Adipocyte (in vitro differentiated cells): ENCODE data around the gene WDFY3.
A peak's percentile ranks its signal among the peaks of the same experiment; 100 is the strongest.

ENCODE experiments used
- DNase-seq: peaks from one replicate; pipeline ENCODE4 v3.0.0-alpha.2; 2015; ENCODE audit warnings: low read depth
- H3K27me3 ChIP-seq: replicated peaks from 2 replicates; pipeline ENCODE4 v1.7.0; 2013; ENCODE audit warnings: mild to moderate bottlenecking, low read length, moderate library complexity; ENCODE audit not compliant: control insufficient read depth, insufficient read depth
- H3K36me3 ChIP-seq: 2 replicates; pipeline ENCODE4 v1.7.0; 2013; ENCODE audit warnings: low read length, mild to moderate bottlenecking, moderate library complexity; ENCODE audit not compliant: control insufficient read depth, insufficient read depth, severe bottlenecking
- H3K4me1 ChIP-seq: 2 replicates; pipeline ENCODE4 v1.7.0; 2013; ENCODE audit warnings: mild to moderate bottlenecking, low read length, moderate library complexity; ENCODE audit not compliant: control insufficient read depth, insufficient read depth
- H3K4me3 ChIP-seq: 2 replicates; pipeline ENCODE4 v1.7.0; 2013; ENCODE audit warnings: mild to moderate bottlenecking, low read length, moderate library complexity
- H3K9ac ChIP-seq: 2 replicates; pipeline ENCODE4 v1.7.0; 2013; ENCODE audit warnings: mild to moderate bottlenecking, low read length, moderate library complexity
- H3K9me3 ChIP-seq: 2 replicates; pipeline ENCODE4 v1.7.0; 2013; ENCODE audit warnings: mild to moderate bottlenecking, low read length, moderate library complexity; ENCODE audit not compliant: control insufficient read depth

The WDFY3 gene

DNA sequence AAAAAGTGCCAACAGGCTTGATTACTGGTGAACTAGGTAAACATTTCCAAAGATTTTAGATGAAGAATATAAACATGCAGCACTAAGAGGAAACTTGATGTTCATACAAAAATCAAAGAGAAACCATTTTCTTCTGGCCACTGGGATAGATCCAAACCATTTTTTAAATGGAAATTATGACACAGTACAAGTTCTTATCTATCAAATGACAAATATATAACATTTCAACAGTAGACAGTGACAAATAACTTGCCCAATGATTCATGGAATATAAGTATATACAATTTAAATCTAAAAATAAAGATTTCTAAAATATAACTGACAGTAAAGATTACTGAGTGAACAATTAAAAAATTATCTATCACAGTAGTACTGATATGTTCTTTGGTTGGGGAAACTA is 232.5 kb downstream of the WDFY3 start:
- Histone ChIP-seq H3K9me3 (no peaks in the 10 kb centered on the region), H3K4me3 (no peak overlapping the region), H3K27me3 (no peaks in the 10 kb centered on the region), H3K4me1 (no peaks in the 10 kb centered on the region), H3K36me3 (peaks cover 85% of the 10 kb centered on the region), H3K9ac (no peak overlapping the region)
- DNase-seq: no peak

DNA sequence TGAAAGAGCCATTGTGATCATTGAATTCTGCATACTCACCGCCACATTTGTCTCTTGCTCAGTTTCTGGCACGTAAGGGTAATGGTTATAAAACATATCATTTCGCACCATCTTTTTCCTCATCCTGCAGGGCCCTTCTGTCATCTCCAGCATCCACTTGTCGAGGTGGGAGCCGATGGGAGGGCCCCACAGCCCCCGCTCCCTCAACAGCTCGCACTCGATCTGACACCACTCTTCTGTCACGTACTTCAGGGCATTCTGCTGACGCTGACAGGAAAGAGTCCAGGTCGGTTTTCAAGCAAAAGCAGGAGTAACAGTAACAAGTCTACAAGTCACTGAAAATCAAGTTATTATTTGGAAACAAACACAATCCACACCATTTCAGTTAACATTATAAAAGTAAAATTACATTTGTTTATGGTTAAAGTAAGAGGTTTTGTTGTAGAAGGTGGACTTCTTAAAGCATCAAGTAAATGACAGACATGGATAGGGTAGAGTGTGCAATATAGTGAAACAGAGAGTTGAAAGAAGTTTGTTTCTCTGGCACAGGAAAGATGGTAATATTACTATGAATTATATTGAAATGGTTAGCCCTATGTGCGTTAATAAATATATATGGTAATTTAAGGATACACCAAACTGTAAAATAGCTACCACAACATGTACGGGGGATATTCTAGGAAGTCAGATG is 233.0 kb downstream of the WDFY3 start:
- H3K9me3 ChIP-seq: no peaks in the 10 kb centered on the region

DNA sequence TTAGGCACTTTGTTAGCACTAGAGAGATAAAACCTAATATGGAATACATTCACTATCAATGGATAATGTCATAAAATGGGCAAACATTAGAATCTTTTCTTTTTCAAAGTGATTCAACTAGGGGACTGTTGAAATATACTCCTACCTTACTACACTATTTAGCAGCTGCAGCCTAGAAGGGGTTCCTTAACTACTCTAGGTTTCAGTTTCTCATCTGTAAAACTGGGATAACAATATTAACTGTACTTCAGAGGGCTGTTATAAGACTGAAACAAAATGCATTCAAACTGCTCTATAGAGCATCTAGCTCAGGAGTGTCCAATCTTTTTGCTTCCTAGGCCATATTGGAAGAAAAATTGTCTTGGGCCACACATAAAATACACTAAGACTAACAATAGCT is 236.1 kb downstream of the WDFY3 start:
- Histone ChIP-seq H3K36me3 (peaks cover 52% of the 10 kb centered on the region), H3K9me3 (no peaks in the 10 kb centered on the region), H3K9ac (no peak overlapping the region), H3K27me3 (no peaks in the 10 kb centered on the region), H3K4me1 (peaks cover 5% of the 10 kb centered on the region), H3K4me3 (no peak overlapping the region)
- no peak for DNase-seq

More for the DNA sequence above, 233.0 kb downstream of the WDFY3 start:
- H3K36me3 ChIP-seq: peaks cover 80% of the 10 kb centered on the region
- H3K27me3 ChIP-seq: no peaks in the 10 kb centered on the region
- no peak overlapping the region for H3K4me3 ChIP-seq
- H3K4me1 ChIP-seq: no peaks in the 10 kb centered on the region
- no peak overlapping the region for H3K9ac ChIP-seq
- DNase-seq: no peak

DNA sequence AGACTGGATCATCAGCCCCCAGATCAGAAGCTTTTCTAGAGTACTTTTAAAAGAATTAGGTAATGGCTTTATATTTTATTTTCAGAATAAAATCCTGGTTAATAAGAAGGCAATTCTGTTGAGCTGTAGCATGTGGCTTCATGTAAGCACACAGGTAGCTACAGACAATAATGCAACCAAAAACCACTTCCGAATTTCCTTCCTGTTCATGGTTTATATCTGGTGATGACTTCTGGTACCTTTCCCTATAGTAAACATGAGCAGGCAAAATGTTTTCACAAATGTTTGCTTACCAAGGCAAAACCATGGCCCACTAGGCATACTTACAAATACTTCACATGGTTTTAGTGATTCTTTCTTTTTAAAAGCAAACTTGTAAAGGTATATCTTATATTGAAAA is 239.0 kb downstream of the WDFY3 start:
- Histone ChIP-seq H3K4me3 (no peak overlapping the region), H3K9ac (no peak overlapping the region), H3K36me3 (peaks cover 50% of the 10 kb centered on the region), H3K4me1 (peaks cover 5% of the 10 kb centered on the region), H3K27me3 (no peaks in the 10 kb centered on the region), H3K9me3 (no peaks in the 10 kb centered on the region)
- DNase-seq: no peak

DNA sequence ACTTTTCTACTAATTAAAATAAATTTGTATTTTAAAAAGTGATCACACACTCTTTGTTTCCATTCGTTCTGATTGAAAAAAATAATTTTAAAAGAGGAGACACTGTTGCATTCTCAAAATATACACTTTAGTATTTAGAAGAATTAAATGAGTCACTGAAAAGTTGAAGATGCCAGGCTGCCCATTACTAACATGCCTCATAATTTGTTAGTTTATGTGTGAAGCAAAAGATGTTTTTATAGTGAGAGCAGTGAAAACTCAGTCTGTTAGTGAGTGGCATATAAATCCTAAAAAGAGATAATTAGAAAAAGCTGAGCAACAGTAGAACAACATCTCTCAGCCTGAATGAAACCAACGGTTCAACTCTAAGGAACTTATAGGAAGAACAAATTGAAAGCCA is 240.1 kb downstream of the WDFY3 start:
- Histone ChIP-seq H3K4me1 (peaks cover 5% of the 10 kb centered on the region), H3K4me3 (no peak overlapping the region), H3K9ac (no peak overlapping the region), H3K36me3 (peaks cover 50% of the 10 kb centered on the region), H3K9me3 (no peaks in the 10 kb centered on the region), H3K27me3 (no peaks in the 10 kb centered on the region)
- DNase-seq: peak; percentile 43

DNA sequence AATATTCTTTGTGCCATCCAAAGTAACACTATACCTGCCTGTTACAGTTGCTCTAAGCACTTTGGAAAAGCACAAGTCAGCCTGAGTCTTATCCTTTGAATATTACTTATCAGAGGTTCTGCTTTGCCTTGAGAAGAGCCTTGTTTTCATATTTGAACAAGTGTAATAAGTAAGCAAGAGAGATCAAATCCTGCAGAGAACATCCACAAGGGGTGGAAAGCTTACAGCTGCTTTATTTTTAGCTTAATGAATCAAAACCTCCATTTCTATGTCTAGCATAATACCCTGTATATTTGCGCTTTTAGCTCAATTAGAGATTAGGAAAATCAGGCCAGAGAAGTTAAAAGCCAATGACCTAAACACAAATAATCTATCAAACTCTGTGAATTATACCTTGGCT is 243.8 kb downstream of the WDFY3 start:
- H3K9ac ChIP-seq: no peak overlapping the region
- peaks cover 55% of the 10 kb centered on the region for H3K36me3 ChIP-seq
- H3K9me3 ChIP-seq: no peaks in the 10 kb centered on the region
- H3K27me3 ChIP-seq: no peaks in the 10 kb centered on the region
- DNase-seq: no peak
- no peak overlapping the region for H3K4me3 ChIP-seq
- peaks cover 22% of the 10 kb centered on the region for H3K4me1 ChIP-seq

DNA sequence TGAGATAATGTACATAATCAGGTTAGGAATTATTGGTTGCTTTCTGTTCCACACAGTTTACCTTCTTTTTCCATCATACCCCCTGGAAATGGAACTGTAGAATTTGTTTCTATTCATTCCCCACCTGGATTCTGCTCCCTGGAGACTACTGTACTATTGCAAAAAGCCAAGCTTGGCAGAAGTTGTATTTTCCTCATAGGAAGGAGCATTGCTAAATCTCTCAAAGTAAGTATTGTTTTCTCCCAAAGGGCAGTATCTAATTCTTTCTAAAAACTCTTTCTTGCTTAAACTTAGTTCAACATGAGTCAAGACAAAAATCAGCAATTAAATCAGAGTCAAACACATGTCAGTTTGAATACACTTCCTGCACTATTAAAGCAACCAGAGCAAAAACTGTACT is 247.4 kb downstream of the WDFY3 start:
- Histone ChIP-seq H3K27me3 (no peaks in the 10 kb centered on the region), H3K36me3 (peaks cover 56% of the 10 kb centered on the region), H3K9me3 (no peaks in the 10 kb centered on the region), H3K9ac (no peak overlapping the region), H3K4me1 (peaks cover 17% of the 10 kb centered on the region), H3K4me3 (no peak overlapping the region)
- DNase-seq: peak; percentile 90

DNA sequence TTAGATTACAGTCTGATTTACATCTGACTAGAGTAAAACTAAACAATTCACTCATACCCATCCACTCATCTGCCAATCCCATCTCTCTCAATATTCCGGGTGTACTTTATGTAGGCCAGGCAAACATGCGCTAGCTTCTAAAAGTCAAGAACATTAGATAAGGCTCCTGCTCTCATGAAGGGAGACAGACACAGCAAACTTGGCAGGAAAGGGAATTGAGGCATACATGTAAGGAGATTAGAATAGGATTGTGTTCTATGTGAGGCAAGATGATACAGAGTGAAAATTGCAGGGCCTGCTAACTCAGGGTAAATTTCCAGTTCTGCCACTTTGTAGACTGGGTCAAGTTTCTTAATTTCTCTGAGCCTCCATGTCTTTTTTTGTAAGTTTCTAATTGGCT is 247.8 kb downstream of the WDFY3 start:
- Histone ChIP-seq H3K9me3 (no peaks in the 10 kb centered on the region), H3K36me3 (peaks cover 55% of the 10 kb centered on the region), H3K4me3 (no peak overlapping the region), H3K4me1 (peaks cover 17% of the 10 kb centered on the region), H3K9ac (no peak overlapping the region), H3K27me3 (no peaks in the 10 kb centered on the region)
- peak; percentile 63 for DNase-seq

DNA sequence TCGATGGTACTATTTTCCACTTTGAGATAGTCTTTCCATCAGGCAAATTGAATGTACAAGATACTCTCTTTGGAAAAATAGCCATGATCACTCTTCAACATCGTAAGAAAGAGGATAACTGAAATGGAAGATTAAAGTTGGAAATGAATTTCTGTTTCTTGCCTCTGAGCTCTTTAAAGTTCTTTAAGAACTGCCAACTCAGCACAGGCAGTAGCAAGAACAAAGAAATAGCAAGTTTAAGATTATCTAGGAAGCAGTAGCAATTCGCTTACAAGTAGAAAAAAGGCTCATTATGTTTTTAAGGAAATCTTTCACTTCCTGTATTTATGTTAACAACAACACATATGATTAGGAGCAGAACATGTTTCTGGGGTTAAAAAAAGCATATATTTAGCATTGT is 255.9 kb downstream of the WDFY3 start:
- Histone ChIP-seq H3K4me1 (no peaks in the 10 kb centered on the region), H3K9me3 (no peaks in the 10 kb centered on the region), H3K36me3 (peaks cover 96% of the 10 kb centered on the region), H3K9ac (no peak overlapping the region), H3K27me3 (no peaks in the 10 kb centered on the region), H3K4me3 (no peak overlapping the region)
- no peak for DNase-seq

DNA sequence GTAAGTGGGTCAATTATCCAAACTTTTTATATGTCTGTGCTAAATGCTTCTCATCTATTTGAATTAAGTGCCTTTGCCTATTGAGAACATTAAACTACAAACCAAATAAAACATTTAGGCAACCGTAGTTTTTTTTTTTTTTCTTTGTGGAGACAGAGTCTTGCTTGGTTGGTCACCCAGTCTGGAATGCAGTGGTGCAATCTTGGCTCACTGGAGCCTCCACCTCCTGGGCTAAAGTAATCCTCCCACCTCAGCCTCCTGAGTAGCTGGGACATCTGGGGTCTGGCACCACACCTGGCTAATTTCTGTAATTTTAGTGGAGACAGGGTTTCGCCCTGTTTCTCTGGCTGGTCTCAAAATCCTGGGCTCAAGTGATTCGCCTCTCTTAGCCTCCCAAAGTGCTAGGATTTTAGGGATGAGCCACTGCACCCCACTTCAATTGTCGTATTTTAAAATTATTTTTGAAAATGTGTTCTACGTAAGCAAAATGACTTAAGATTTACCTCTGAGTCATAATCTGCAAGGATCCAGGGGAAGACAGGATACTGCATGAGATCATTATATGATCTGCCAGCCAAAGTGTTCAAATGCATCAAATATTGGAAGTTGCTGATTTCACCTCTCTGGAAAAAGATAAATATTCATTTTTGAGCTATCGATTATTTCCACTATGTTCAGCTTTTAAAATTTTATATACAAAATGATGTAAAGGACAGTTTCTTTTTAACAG is 257.9 kb downstream of the WDFY3 start:
- H3K9me3 ChIP-seq: no peaks in the 10 kb centered on the region
- no peaks in the 10 kb centered on the region for H3K4me1 ChIP-seq
- H3K36me3 ChIP-seq: peaks cover 100% of the 10 kb centered on the region
- DNase-seq: no peak
- no peaks in the 10 kb centered on the region for H3K27me3 ChIP-seq
- H3K4me3 ChIP-seq: no peak overlapping the region
- H3K9ac ChIP-seq: no peak overlapping the region

DNA sequence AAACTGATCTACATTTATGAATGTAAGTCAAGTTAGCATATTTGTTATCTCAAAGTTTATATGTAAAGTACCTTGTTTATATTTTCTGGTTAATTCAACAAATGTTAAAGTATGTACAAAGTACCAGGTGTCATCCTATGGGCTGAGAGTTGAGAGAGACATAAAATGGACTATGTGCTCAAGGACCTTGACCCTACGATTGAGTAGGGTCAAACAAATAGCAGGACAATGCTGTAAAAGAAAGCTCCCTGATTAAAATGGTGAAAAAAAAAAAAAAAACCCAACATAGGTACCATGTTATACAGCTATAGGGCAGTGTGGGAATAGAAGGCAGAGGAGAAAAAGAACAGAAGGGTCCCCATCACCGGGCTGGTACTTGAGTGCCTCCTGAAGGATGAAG is 260.2 kb downstream of the WDFY3 start:
- DNase-seq: no peak
- no peak overlapping the region for H3K9ac ChIP-seq
- peaks cover 8% of the 10 kb centered on the region for H3K4me1 ChIP-seq
- H3K4me3 ChIP-seq: no peak overlapping the region
- peaks cover 94% of the 10 kb centered on the region for H3K36me3 ChIP-seq
- H3K27me3 ChIP-seq: no peaks in the 10 kb centered on the region
- H3K9me3 ChIP-seq: no peaks in the 10 kb centered on the region
